RPMI8226 (cell line): ENCODE data around the gene BCL2L11.
A peak's percentile ranks its signal among the peaks of the same experiment; 100 is the strongest.
"Not testable (repeated sequence)": the region's sequence is repeated elsewhere in the genome, so short reads cannot be mapped to it uniquely, and the experiment has no call there.

Source experiments
- DNase-seq: peaks from one replicate; pipeline ENCODE4 v3.0.0-alpha.2; 2015

The BCL2L11 gene, protein sequence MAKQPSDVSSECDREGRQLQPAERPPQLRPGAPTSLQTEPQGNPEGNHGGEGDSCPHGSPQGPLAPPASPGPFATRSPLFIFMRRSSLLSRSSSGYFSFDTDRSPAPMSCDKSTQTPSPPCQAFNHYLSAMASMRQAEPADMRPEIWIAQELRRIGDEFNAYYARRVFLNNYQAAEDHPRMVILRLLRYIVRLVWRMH

GRCh38 chr2:111120253-111121027 lies at the start of gene BCL2L11:
Gene BCL2L11, plus strand, starts transcription at chr2:111120914. Its CDS starts 2,832 bp downstream, at chr2:111123746.
- peak; percentile 95 for DNase-seq

DNA sequence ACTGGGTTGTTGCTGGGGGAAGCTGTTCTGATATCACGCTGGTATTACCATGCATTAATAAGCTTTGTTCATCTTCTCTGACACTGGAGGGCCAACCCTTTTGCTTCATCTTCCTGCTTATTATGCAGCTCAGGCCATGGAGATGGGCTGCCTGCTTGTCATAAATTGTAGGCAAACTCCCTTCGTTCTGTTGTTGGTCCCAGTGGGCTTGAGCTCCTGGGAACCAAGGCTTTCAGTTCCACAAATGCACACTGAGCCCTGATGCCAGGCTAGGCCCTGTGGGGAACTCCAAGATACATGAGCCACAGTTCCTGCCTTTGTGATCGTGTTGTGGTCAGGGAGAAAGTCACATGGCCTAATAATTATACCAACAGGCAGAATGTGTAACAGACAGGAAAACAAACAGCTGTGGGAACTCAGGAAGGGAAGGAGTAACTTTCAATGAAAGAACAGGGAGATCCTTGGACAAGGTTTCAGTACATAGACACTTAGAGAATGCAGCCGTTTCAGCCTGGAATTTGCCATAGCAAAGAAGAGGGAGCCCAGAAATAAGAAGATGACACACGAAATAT lies 49.0 kb upstream of the BCL2L11 start:
- DNase-seq, result no peak

- DNase-seq, result no peak
These were observed 48.4 kb upstream of the BCL2L11 start for GRCh38 chr2:111072220-111072871.

GRCh38 chr2:111082659-111083058 lies 38.1 kb upstream of the BCL2L11 start:
- not testable (repeated sequence) for DNase-seq

GRCh38 chr2:111091811-111092211 lies 28.9 kb upstream of the BCL2L11 start:
- no peak for DNase-seq

DNA sequence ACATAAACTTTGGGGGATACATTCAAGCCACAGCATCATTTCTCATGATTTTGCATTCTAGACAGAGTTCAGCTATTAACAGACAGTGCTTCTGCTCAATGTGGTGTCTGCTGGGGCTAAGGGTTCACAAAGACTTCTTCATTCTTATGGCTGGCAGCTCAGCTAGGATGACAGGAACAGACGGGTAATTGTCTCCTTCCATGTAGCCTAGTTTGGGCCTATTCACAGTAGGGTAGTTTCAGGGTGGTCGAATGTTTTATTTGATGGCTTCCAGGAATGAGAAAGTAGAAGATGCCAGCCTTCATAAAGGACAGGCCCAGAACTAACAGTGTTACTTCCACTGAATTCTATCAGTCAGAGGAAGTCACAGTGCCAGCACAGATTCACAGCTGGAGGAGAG lies 26.0 kb upstream of the BCL2L11 start:
- DNase-seq, result no peak

DNA sequence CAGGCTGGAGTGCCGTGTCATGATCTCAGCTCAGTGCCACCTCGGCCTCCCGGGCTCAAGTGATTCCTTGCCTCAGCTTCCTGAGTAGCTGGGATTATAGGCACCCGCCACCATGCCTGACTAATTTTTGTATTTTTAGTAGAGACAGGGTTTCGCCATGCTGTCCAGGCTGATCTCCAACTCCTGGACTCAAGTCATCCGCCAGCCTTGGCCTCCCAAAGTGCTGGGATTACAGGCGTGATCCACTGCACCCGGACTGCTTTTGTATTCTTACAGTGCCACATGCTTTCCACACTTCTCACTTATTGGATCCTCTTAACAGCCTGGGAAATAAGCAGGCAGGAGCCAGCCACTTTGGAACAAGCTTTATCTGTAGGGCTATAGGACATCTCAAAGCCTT lies 25.3 kb upstream of the BCL2L11 start:
- DNase-seq, result no peak

DNA sequence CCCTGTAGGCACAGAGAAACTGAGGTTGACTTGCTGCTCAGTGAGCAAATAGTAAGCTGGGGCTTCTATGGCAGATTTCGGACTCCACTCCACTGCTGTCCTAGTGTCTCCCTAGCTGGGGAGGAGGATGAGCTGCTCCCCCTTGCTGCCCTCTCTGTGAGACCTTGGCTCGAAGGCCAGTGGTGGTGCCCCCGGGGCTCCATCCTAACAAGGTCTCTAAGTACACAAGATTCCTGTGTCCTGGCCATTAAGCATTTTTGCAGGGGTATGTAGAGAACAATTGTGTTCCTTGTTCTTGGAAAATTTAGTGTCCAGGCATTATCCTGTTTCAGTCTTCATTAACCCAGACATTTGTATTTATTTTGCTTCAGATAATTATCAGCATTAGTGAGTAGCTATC lies 21.3 kb upstream of the BCL2L11 start:
- no peak for DNase-seq

DNA sequence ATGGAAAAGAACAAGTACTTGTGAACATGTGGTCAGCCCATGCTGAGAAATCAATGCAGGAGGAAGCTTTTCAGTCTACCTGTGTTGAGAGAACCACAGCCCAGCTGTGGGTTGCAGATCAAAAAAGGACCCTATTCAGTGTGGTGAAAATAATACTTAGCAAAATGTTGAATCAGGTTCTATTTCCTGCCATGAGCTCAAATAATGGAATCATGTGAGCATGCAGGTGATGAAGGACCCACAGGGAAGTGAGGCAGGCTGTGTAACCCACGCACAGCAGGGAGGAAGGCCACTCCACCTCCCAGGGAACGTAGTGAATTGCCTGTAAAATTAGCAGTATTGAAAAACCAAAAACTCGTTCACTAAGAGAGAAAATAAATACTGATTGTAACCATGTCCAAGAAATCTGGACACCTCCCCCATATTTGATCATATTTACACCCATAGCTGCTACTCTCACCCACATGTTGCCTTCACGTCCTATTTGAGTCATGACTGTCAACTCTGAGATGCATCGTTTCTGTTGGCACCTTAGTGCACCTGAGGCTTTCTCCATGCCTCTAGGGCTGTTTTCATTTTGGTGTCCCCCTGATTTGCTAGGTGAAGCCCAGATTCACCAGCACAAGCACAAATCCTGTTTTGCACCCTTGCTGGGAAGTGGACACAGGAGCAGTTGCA lies 20.5 kb upstream of the BCL2L11 start:
- no peak for DNase-seq

DNA sequence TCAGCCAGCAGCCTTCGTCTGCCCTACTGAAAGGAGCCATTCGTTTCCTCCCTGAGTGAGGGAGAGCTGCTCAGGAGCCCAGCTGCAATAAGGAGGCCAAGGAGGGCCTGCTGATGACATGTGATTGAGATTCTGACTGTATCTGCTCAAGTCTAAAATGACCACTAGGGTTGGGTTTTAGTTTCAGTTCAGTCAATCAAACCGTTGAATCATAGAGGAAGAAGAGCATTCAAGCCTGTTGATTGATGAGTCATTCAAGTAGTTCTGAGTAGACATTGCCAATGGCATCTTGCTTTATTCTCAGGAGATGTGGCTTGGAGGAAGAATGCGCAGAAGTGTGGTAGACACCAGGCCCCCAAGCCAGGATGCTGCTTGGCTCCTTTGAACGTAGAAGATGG lies 19.9 kb upstream of the BCL2L11 start:
- DNase-seq, result no peak

- DNase-seq, result no peak
These were observed 19.1 kb upstream of the BCL2L11 start for GRCh38 chr2:111101592-111101991.

- DNase-seq, result no peak
These were observed 18.5 kb upstream of the BCL2L11 start for GRCh38 chr2:111102216-111102615.

GRCh38 chr2:111105926-111106325 lies 14.8 kb upstream of the BCL2L11 start:
- no peak for DNase-seq

DNA sequence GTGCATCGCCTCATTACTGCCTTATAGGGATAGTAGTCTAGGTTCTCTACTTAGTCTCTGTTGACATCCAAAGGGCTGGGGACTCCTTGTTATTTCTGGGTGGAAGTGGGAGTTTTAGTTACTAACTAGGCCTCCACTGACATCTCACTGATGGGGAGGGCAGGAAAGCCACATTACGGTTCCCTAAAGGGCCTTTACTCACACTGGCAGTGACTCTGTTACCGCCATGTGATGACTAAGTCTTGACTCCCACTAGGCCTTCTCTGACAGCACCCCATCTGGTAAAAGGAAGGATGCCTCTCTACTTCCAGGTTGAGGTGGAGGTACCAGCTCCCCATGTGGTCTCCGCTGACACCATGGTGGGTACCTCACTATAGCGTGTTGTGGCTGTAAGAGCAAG lies 14.0 kb upstream of the BCL2L11 start:
- DNase-seq, result no peak

DNA sequence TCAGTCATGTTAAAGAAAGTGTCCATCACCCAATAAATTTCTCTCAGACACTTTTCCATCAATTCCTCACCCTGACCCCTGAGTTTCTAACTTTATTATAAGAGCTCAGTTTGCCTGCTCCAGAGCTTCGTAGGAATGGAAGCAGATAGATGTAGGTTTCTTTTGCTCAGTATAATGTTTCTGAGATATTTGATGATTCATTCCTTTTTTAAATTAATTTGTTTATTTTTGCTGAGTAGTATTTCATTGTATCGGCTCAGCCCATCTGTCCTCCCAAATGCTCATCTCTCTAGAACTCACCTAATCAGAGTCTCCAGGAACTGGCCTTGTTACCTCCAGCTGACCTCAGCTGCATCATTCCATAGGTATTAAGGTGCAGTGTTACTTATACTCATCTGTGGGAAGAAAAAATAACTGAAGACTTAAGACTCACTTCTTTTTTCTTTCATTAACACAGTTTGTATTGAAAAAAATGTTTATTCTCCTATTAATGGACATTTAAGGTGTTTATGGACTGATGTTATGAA lies 11.9 kb upstream of the BCL2L11 start:
- DNase-seq, result no peak

DNA sequence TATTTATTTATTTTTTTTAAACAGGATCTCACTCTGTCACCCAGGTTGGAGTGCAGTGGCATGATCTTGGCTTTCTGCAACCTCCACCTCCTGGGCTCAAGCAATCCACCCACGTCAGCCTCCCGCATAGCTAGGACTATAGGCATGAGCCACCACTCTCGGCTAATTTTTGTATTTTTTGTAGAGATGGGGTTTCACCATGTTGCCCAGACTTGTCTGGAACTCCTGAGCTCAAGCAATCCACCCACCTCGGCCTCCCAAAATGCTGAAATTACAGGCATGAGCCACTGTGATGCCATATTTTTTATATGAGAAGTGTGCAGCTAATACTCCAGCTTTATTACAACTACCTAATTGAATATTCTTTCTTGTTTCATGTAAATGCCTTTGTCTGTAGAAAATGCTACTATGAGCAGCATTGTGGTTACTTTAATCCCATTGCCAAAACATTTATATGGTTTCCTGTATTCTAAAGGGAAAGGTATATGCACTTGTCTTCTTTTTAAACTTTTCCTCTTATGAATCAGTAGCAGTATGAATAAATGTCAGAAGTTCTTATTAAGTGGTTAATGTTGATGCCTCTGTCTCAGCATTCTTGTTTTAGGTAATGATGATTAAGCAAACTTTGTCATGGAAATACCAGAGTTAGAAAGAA lies 9.5 kb upstream of the BCL2L11 start:
- no peak for DNase-seq

DNA sequence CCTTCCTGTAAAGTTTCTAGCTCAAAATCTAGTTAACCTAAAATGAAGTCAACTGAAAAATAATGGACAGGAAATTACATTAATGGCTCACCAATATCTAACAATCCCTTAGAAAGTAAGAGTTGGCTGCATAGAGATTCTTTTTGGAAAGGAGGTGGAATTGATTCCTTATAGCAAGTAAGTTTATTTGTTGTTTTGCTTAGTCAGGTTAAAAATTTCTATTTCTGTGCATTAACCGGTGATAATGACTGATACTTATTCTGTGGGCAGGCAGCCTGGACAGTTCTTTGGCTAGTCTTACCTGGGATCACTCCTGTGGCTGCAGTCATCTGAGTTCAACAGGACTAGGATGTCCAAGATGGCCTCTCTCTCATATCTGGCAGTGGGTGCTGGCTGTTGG lies 6.9 kb upstream of the BCL2L11 start:
- DNase-seq, result no peak

DNA sequence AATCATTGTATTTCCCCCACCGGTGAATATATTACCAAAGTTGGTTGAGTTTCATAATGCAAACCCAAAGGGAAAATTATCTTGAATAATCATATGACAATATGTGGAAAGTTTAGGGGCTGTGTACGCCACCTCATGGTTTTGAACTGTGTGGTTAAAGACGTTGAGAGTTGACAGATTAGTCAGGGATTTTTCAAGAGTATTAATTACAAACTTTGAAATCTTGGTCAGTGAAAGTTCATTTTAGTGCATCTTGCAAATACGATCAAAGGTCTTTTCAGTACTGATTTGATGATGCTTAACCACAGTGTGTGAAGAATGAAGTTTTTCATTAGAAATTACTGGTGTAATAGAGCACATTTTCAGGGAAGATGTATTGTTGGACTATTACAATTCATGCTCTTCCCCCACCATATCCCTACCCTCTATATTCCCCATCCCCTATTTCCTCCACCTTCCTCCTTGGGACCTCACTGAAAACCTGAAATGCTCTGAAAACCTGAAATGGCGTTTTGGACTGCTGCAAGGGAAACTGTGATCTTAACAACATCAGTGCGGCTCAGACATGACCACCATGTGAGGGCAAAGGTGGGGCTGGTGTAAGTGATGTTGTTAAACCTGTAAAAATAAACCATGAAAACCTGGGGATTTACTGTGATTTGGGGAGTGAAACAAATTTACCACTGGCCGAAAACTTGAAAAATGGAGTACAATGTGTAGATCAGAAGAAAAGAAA lies 4.5 kb upstream of the BCL2L11 start:
- DNase-seq, result no peak

- peak; percentile 89 for DNase-seq
These were observed 3.7 kb upstream of the BCL2L11 start for GRCh38 chr2:111116843-111117597.

DNA sequence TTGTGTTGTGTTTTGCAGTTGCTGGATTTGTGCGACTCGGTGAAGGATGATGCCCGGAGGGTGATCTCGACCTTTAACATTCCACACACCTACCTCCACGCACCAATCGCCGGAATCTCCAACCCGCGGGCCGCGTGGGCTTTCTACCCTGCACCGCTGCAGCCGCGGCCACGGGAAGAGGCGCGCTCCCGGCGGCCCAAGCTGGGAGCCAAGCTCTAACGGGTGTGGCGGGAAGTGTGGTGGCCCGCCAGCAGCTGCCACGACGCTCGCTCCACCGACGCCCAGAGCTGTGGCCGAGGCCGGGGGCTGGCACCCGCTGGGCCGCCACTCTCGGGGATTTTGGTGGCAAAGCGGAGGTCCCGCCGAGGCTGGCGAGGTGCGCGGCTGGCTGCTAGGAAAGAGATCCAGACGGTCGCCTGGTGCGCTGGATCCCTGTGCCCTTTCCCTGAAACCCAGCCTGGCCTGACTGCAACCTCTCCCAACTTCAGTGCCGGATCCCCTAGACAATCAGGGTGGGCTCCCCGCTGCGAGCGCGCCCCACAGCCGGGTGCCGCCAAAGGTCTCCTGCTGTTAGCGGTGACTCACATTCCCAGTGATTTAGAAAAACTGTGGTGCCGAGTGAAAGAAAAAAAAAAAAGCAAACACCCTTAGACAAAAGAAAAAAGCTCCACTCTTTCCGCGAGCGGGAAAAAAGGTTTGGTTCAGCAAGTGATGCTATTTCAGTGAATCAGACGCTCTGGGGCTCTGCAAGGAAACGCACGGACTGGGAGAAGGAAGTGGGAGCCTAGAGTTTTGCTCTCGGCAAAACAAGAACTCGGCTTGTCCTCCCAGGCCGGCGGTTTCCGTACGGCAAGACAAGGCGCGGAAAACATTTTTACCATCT lies 2.9 kb upstream of the BCL2L11 start:
- peak; percentile 41 for DNase-seq
